Endodermal cell (in vitro differentiated cells): ENCODE measurements around the gene BAIAP3. TPM values are rescaled to one million over a fixed set of nuclear protein-coding genes. Genes with fewer than 3 reads are reported as not detected.

Source experiments
- DNase-seq: peaks from one replicate; pipeline ENCODE4 v3.0.0-alpha.2; 2017
- H3K27ac ChIP-seq: 2 replicates; pipeline ENCODE4 v1.5.1; 2013; ENCODE audit warnings: mild to moderate bottlenecking, low read depth, low read length, moderate library complexity
- H3K27me3 ChIP-seq: 2 replicates; pipeline ENCODE4 v1.6.1; 2013; ENCODE audit warnings: mild to moderate bottlenecking, low read length, moderate library complexity; ENCODE audit not compliant: insufficient read depth, control insufficient read depth, poor library complexity, severe bottlenecking
- H3K36me3 ChIP-seq: 2 replicates; pipeline ENCODE4 v1.7.0; 2013; ENCODE audit warnings: mild to moderate bottlenecking, low read length, moderate library complexity; ENCODE audit not compliant: control insufficient read depth, insufficient read depth
- H3K4me1 ChIP-seq: one replicate; pipeline ENCODE4 v1.7.0; 2013; ENCODE audit warnings: low read length; ENCODE audit not compliant: control insufficient read depth, insufficient read depth
- H3K4me3 ChIP-seq: 2 replicates; pipeline ENCODE4 v1.5.1; 2013; ENCODE audit warnings: mild to moderate bottlenecking, low read length, moderate library complexity
- H3K9ac ChIP-seq: 2 replicates; pipeline ENCODE4 v1.6.1; 2013; ENCODE audit warnings: mild to moderate bottlenecking, low read length, moderate library complexity; ENCODE audit not compliant: poor library complexity, severe bottlenecking; ENCODE audit errors: extremely low read depth
- H3K9me3 ChIP-seq: 2 replicates; pipeline ENCODE4 v1.6.1; 2013; ENCODE audit warnings: mild to moderate bottlenecking, low read length, moderate library complexity; ENCODE audit not compliant: control insufficient read depth
- H3K27ac Mint-ChIP-seq: 2 replicates; pipeline ENCODE4 v1.8.0; 2020; ENCODE audit warnings: mixed read lengths
- H3K27me3 Mint-ChIP-seq: 2 replicates; pipeline ENCODE4 v1.8.0; 2021; ENCODE audit warnings: mild to moderate bottlenecking, mixed read lengths; ENCODE audit not compliant: insufficient read depth
- H3K36me3 Mint-ChIP-seq: 2 replicates; pipeline ENCODE4 v1.8.0; 2020; ENCODE audit warnings: low read depth, mixed read lengths
- H3K4me1 Mint-ChIP-seq: 2 replicates; pipeline ENCODE4 v1.8.0; 2020; ENCODE audit warnings: mixed read lengths
- H3K4me3 Mint-ChIP-seq: 2 replicates; pipeline ENCODE4 v1.8.0; 2020; ENCODE audit warnings: mild to moderate bottlenecking, moderate library complexity, mixed read lengths
- H3K9me3 Mint-ChIP-seq: 2 replicates; pipeline ENCODE4 v1.8.0; 2020; ENCODE audit warnings: mild to moderate bottlenecking, mixed read lengths
- WGBS, 2 experiments: methylation state at CpG; one replicate each; pipeline versions ENCODE4 v1.1.5 to v1.1.7; 2013; ENCODE audit warnings: missing lambda C conversion rate in 2 of 2, mixed read lengths in 1 of 2; ENCODE audit not compliant: insufficient coverage in 1 of 2, insufficient read length in 1 of 2; 5-methylcytosine and 5-hydroxymethylcytosine counted together
- total RNA-seq, 2 donors: library from RNA; stranded (reverse); fragmentation: NEBNext Ultra II Directional in 1 of 2; extraction: Animal tissue kit (Norgen Biotek cat#: 25700) in 1 of 2; gene quantifications; 2 replicates in 1 of 2; 3 replicates in 1 of 2; pipeline ENCODE4 v1.2.1, GENCODE V29; 2021
- TF ChIP-seq, protein P1 (sequence below): fragments of 200-600 bp; sonication (generic); conservative IDR thresholded peaks from 2 replicates; pipeline ENCODE4 v1.5.0; 2021; ENCODE audit warnings: antibody characterized with exemption, mild to moderate bottlenecking

BAIAP3 gene
- total RNA-seq, 2 donors from 2014 or later = 25.0 to 43.5 TPM

DNA sequence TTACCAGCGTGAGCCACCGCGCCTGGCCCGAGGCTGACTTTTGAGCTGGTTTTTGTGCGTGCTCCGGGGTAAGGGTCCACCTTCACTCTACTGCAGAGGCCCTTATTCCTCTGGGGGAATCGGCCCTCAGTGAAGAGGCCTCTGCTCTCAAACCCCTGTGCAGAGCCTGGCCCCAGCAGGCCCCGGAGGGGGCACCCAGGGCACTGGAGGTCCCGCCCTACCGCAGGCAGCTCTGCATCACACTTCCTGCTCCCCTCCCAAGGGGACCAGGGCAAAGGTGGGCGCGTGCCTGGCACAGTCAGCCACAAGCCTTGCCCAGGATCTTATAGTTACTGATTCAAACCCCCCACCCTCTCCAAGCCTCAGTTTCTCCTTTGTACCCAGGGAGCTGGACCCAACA is 27.6 kb upstream of the BAIAP3 start:
- Mint-ChIP-seq H3K9me3 (no peaks in the 10 kb centered on the region), H3K4me3 (no peak overlapping the region), H3K4me1 (peaks cover 7% of the 10 kb centered on the region), H3K27me3 (no peaks in the 10 kb centered on the region), H3K36me3 (no peaks in the 10 kb centered on the region), H3K27ac (no peak overlapping the region)
- no peaks in the 10 kb centered on the region for H3K27me3 ChIP-seq
- H3K4me3 ChIP-seq = no peak overlapping the region
- no peaks in the 10 kb centered on the region for H3K4me1 ChIP-seq
- TF ChIP-seq, protein P1, sequence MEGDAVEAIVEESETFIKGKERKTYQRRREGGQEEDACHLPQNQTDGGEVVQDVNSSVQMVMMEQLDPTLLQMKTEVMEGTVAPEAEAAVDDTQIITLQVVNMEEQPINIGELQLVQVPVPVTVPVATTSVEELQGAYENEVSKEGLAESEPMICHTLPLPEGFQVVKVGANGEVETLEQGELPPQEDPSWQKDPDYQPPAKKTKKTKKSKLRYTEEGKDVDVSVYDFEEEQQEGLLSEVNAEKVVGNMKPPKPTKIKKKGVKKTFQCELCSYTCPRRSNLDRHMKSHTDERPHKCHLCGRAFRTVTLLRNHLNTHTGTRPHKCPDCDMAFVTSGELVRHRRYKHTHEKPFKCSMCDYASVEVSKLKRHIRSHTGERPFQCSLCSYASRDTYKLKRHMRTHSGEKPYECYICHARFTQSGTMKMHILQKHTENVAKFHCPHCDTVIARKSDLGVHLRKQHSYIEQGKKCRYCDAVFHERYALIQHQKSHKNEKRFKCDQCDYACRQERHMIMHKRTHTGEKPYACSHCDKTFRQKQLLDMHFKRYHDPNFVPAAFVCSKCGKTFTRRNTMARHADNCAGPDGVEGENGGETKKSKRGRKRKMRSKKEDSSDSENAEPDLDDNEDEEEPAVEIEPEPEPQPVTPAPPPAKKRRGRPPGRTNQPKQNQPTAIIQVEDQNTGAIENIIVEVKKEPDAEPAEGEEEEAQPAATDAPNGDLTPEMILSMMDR = no peak
- no peak overlapping the region for H3K9ac ChIP-seq
- no peaks in the 10 kb centered on the region for H3K9me3 ChIP-seq
- 91 to 100% methylated on average over 3 to 12 of the region's 12 CpGs for WGBS, 2 experiments
- no peaks in the 10 kb centered on the region for H3K36me3 ChIP-seq
- H3K27ac ChIP-seq = no peak overlapping the region
- DNase-seq = no peak

DNA sequence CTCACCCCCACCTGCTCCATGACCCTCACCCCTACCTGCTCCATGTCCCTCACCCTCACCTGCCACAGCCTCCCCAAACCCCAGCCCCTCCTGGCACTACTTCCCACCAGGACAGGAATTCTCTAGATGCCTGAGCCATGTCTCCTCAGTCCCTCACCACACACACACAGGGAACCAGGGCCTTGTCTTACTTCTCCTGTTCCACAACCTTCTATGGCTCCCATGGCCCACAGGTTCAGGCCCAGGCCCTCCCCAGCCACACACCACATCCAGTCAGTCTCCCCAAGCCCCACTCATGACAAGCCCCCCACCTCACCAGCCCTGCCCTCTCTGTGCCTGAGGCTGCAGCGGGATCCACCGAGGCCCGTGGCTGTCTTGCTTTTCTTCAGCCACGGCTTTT is 27.1 kb upstream of the BAIAP3 start:
- Histone ChIP-seq H3K36me3 (no peaks in the 10 kb centered on the region), H3K4me3 (no peak overlapping the region), H3K27me3 (no peaks in the 10 kb centered on the region), H3K27ac (no peak overlapping the region), H3K9me3 (no peaks in the 10 kb centered on the region), H3K9ac (no peak overlapping the region), H3K4me1 (no peaks in the 10 kb centered on the region)
- TF ChIP-seq, protein P1 = no peak
- WGBS, 2 experiments = 69 to 100% methylated on average over 1 to 4 of the region's 4 CpGs
- no peaks in the 10 kb centered on the region for H3K9me3 Mint-ChIP-seq
- no peak for DNase-seq
- H3K4me3 Mint-ChIP-seq = no peak overlapping the region
- H3K27ac Mint-ChIP-seq = no peak overlapping the region
- no peaks in the 10 kb centered on the region for H3K36me3 Mint-ChIP-seq
- peaks cover 12% of the 10 kb centered on the region for H3K4me1 Mint-ChIP-seq
- H3K27me3 Mint-ChIP-seq = no peaks in the 10 kb centered on the region

DNA sequence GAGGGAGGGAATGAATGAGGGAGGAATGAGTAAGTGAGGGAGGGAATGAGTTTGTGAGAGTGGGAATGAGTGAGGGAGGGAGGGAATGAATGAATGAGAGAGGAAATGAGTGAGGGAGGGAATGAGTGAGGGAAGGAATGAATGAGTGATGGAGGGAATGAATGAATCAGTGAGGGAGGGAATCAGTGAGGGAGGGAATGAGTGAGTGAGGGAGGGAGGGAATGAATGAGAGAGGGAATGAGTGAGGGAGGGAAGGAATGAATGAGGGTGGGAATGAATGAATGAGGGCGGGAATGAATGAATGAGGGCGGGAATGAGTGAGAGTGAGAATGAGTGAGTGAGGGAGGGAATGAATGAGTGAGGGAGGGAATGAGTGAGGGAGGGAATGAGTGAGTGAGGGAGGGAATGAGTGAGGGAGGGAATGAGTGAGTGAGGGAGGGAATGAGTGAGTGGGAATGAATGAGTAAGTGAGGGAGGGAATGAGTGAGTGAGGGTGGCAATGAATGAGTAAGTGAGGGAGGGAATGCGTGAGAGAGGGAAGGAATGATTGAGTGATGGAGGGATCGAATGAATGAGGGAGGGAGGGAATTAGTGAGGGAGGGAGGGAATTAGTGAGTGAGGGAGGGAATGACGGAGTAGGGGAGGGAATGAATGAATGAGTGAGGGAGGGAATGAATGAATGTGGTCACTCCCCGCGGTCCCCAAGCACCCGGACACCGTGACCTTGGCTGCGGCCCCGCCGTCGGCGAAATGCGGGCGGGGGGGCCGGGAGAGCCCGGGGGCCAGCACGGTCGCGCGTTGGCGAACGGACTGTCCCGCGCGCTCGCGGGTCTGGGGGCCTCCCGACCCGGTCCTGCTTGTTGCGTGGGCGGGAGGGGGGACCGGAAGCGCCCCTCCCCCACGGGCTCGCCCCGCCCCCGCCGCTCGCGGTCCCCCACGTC is 25.1 kb upstream of the BAIAP3 start:
- no peak overlapping the region for H3K27ac Mint-ChIP-seq
- H3K4me1 ChIP-seq = no peaks in the 10 kb centered on the region

More for the DNA sequence above, 25.1 kb upstream of the BAIAP3 start:
- DNase-seq = no peak
- peak overlapping the region; percentile 100 for H3K9ac ChIP-seq
- TF ChIP-seq, protein P1 = no peak
- no peaks in the 10 kb centered on the region for H3K27me3 ChIP-seq
- Mint-ChIP-seq H3K27me3 (no peaks in the 10 kb centered on the region), H3K36me3 (peaks cover 8% of the 10 kb centered on the region), H3K4me3 (peak overlapping the region; percentile 88), H3K4me1 (peaks cover 11% of the 10 kb centered on the region), H3K9me3 (no peaks in the 10 kb centered on the region)
- H3K36me3 ChIP-seq = peaks cover 11% of the 10 kb centered on the region
- 5 to 67% methylated on average over 3 to 40 of the region's 43 CpGs for WGBS, 2 experiments
- peak overlapping the region; percentile 100 for H3K27ac ChIP-seq
- H3K9me3 ChIP-seq = no peaks in the 10 kb centered on the region
- H3K4me3 ChIP-seq = peak overlapping the region; percentile 77
